Heart left ventricle (tissue), 16 donors: ENCODE data around the gene VIM. TPM values are rescaled to one million over a fixed set of nuclear protein-coding genes. Genes with fewer than 3 reads are reported as not detected.

Experiments
- ATAC-seq, 4 donors: fragments of 200-7000 bp; cut with Tn5 transposase; one replicate each; pipeline ENCODE4 v1.9.1; 2020 to 2022; ENCODE audit warnings: moderate library complexity in 4 of 4, mild to moderate bottlenecking in 3 of 4, moderate number of reproducible peaks in 1 of 4
- DNase-seq, 5 donors: peaks; one replicate each; pipeline ENCODE4 v3.0.0-alpha.2; 2020
- H3K27ac ChIP-seq, 12 donors: fragments of 200-600 bp; sonication (generic) in 4 of 12; one replicate each; pipeline versions ENCODE4 v1.5.0 to v1.8.0; 2016 to 2022; ENCODE audit warnings: mild to moderate bottlenecking in 2 of 12
- H3K27me3 ChIP-seq, 9 donors: fragments of 200-600 bp; sonication (generic) in 2 of 9; one replicate each; pipeline versions ENCODE4 v1.5.1 to v1.8.0; 2016 to 2022; ENCODE audit warnings: mild to moderate bottlenecking in 3 of 9
- H3K36me3 ChIP-seq, 9 donors: fragments of 200-600 bp; sonication (generic) in 2 of 9; one replicate each; pipeline versions ENCODE4 v1.5.0 to v1.8.0; 2018 to 2022; ENCODE audit warnings: mild to moderate bottlenecking in 2 of 9
- H3K4me1 ChIP-seq, 12 donors: fragments of 200-600 bp; sonication (generic) in 4 of 12; one replicate each; pipeline versions ENCODE4 v1.5.0 to v1.8.0; 2016 to 2022; ENCODE audit warnings: mild to moderate bottlenecking in 3 of 12
- H3K4me3 ChIP-seq, 12 donors: fragments of 200-600 bp; sonication (generic) in 4 of 12; one replicate each; pipeline versions ENCODE4 v1.5.0 to v1.8.0; 2017 to 2022; ENCODE audit warnings: mild to moderate bottlenecking in 9 of 12, moderate library complexity in 4 of 12
- H3K9me3 ChIP-seq, 12 donors: fragments of 200-600 bp; sonication (generic) in 4 of 12; one replicate each; pipeline versions ENCODE4 v1.5.0 to v1.8.0; 2016 to 2022; ENCODE audit warnings: mild to moderate bottlenecking in 1 of 12
- POLR2A ChIP-seq, 2 donors: fragments of 450-650 bp; IDR thresholded peaks; one replicate each; pipeline ENCODE4 v1.6.1; 2017; ENCODE audit warnings: antibody characterized with exemption in 2 of 2, mild to moderate bottlenecking in 2 of 2, moderate library complexity in 2 of 2
- WGBS, 4 donors: extraction: QIAGEN DNeasy Blood & Tissue Kit in 2 of 4; methylation state at CpG; one replicate each; pipeline versions ENCODE4 v1.1.5 to v1.1.7; 2013 to 2018; 5-methylcytosine and 5-hydroxymethylcytosine counted together
- intact Hi-C, 10 donors: fragments of 100-400 bp; cut with DNase I; formaldehyde crosslinking; loops; one replicate each; pipeline versions ENCODE4 v1.11.1 to v1.14.2; 2022
- long read RNA-seq, 3 donors: library from polyadenylated mRNA; unstranded; transcript quantifications; one replicate each; pipeline ENCODE4 v2.0.0, GENCODE V29; 2020 to 2021
- polyA plus RNA-seq, 2 donors: library from polyadenylated mRNA; stranded (reverse); fragments of 200-250 nt; gene quantifications; one replicate each; pipeline ENCODE4 v1.2.3, GENCODE V29; 2013
- total RNA-seq, 9 donors: library from RNA; depleted of rRNA in 2 of 9; stranded (reverse); fragments of >200 nt in 2 of 9; fragmentation: NEBNext Ultra II Directional in 3 of 9; extraction: Animal tissue kit (Norgen Biotek cat#: 25700) in 3 of 9; gene quantifications; one replicate each; pipeline versions ENCODE4 v1.1.0 to v1.2.4, GENCODE V29; 2016 to 2023
- TF ChIP-seq, protein P1 (sequence below), 12 donors: fragments of 200-600 bp; sonication (generic) in 4 of 12; IDR thresholded peaks; one replicate each; pipeline versions ENCODE4 v1.5.0 to v1.8.0; 2018 to 2022; ENCODE audit warnings: antibody characterized with exemption in 12 of 12, mild to moderate bottlenecking in 5 of 12
- donor health status: ischemic (EF 13 %, LVEDD 7.1; RV severe dilation, severe dysfunction).
- donor health status: healthy with polysubstance abuse.
- donor health status: DM: no; HTN: yes; CAD: no.
- donor health status: DM: no; HTN: no; CAD: no.
- donor health status: ischemic (EF 25% LVEDD 6.9; RV normal size, moderate dysfunction).
- donor health status: ischemic (EF 25% LVEDD 5.7; RV mildly dilated, moderate dysfunction).
- donor health status: healthy.
- donor health status: DM: yes; HTN: yes; CAD: no.
- donor health status: ischemic (EF 35%, LVEDD 5.7; RV mildly dilated, moderate dysfunction).
- donor health status: nonischemic (EF 11% LVEDD 7.7; RV severe dilation, severe dysfunction).
- donor health status: DM: yes; HTN: yes; CAD: no.
- donor health status: PGD.
- donor health status: ischemic (EF 29% LVEDD 5.4; RV normal size, mild dysfunction).
- donor health status: nonischemic (EF 23%, LVEDD 6.1; RV moderate dilation, normal function).

VIM gene
- total RNA-seq (1,000 to 10,000 TPM in 1 of 9 donors, 100 to 1,000 TPM in 8; 249 to 1,163 (median 387) TPM), polyA plus RNA-seq (100 to 1,000 TPM; 267 to 456 TPM)
- long read RNA-seq, donor 1, transcript VIM-201 (9 exons, 1,868 nt): major isoform, 441 of 461 reads
- long read RNA-seq, donor 1, partial matches to known transcripts: 9 of 461 reads
- long read RNA-seq, donor 1, other reads (novel, unspliced or antisense): 11 of 461 reads
- long read RNA-seq, donor 2, transcript VIM-201 (9 exons, 1,868 nt): major isoform, 1,430 of 1,461 reads
- long read RNA-seq, donor 2, partial matches to known transcripts: 7 of 1,461 reads
- long read RNA-seq, donor 2, other reads (novel, unspliced or antisense): 24 of 1,461 reads
- long read RNA-seq, donor 3, transcript VIM-201 (9 exons, 1,868 nt): major isoform, 273 of 281 reads
- long read RNA-seq, donor 3, partial matches to known transcripts: 5 of 281 reads
- long read RNA-seq, donor 3, other reads (novel, unspliced or antisense): 3 of 281 reads

DNA sequence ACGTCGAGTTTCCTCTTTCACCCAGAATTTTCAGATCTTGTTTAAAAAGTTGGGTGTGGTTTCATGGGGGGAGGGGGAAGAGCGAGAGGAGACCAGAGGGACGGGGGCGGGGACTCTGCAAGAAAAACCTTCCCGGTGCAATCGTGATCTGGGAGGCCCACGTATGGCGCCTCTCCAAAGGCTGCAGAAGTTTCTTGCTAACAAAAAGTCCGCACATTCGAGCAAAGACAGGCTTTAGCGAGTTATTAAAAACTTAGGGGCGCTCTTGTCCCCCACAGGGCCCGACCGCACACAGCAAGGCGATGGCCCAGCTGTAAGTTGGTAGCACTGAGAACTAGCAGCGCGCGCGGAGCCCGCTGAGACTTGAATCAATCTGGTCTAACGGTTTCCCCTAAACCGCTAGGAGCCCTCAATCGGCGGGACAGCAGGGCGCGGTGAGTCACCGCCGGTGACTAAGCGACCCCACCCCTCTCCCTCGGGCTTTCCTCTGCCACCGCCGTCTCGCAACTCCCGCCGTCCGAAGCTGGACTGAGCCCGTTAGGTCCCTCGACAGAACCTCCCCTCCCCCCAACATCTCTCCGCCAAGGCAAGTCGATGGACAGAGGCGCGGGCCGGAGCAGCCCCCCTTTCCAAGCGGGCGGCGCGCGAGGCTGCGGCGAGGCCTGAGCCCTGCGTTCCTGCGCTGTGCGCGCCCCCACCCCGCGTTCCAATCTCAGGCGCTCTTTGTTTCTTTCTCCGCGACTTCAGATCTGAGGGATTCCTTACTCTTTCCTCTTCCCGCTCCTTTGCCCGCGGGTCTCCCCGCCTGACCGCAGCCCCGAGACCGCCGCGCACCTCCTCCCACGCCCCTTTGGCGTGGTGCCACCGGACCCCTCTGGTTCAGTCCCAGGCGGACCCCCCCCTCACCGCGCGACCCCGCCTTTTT, at the start of gene VIM:
Gene VIM (plus strand): TSS at position 151 of the 925 bp plus-strand sequence. CDS start 1,182 bp downstream, outside the sequence.
- Histone ChIP-seq H3K4me3 (peak within 1 kb of the TSS; percentile 64 to 99 (median 91)), H3K27me3 (peaks cover 0 to 17% (median 0%) of the 10 kb centered on the region in 9 donors), H3K36me3 (peaks cover 0 to 39% (median 28%) of the 10 kb centered on the region in 9 donors), H3K9me3 (no peaks in the 10 kb centered on the region), H3K27ac (peak within 1 kb of the TSS; percentile 96 to 100 (median 98)), H3K4me1 (peaks cover 0 to 52% (median 30%) of the 10 kb centered on the region in 12 donors)
- intact Hi-C loops: loop anchor here in 5 of 10 donors (2.0 to 5.0 kb wide), 3 partner anchors 28 to 226 kb away; partner anchors contain the start of gene TRDMT1 (in 4 of the 5)
- ATAC-seq (peak; percentile 49 to 83 (median 80)), DNase-seq (peak; percentile 89 to 94 (median 92))
- 1 to 2% (median 1%) methylated on average over 60 to 77 of the region's 77 CpGs for WGBS, 4 donors
- TF ChIP-seq POLR2A (IDR thresholded peaks at IDR 0.05): peak in 1 of 2 donors; percentile 67
- TF ChIP-seq, protein P1, sequence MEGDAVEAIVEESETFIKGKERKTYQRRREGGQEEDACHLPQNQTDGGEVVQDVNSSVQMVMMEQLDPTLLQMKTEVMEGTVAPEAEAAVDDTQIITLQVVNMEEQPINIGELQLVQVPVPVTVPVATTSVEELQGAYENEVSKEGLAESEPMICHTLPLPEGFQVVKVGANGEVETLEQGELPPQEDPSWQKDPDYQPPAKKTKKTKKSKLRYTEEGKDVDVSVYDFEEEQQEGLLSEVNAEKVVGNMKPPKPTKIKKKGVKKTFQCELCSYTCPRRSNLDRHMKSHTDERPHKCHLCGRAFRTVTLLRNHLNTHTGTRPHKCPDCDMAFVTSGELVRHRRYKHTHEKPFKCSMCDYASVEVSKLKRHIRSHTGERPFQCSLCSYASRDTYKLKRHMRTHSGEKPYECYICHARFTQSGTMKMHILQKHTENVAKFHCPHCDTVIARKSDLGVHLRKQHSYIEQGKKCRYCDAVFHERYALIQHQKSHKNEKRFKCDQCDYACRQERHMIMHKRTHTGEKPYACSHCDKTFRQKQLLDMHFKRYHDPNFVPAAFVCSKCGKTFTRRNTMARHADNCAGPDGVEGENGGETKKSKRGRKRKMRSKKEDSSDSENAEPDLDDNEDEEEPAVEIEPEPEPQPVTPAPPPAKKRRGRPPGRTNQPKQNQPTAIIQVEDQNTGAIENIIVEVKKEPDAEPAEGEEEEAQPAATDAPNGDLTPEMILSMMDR (IDR thresholded peaks at IDR 0.05): peak in 4 of 12 donors; percentile 4 to 13 (median 9)

DNA sequence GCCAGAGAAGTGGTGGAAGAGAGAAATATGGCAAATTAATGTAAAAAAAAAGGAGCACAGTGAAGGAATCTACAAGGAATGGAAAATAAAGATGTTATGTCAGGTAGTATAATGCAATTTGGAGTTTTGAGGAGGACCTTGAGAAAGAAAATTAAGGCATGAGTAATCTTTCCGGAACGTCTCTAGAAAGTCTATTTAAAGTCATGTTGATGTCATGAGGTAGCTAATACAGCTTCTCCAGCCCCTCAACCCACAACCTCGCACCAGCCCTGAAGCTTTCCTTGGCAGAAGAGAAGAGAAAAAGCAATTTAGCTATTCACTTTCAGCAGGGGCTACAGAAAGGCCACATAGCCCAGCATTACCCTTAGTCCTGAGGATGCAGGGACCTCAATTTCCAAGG, 49.0 kb upstream of the VIM start:
- no peak overlapping the region for H3K4me3 ChIP-seq
- no peaks in the 10 kb centered on the region for H3K27me3 ChIP-seq
- ATAC-seq (no peak), DNase-seq (no peak)
- no peak for TF ChIP-seq POLR2A (IDR thresholded peaks at IDR 0.05)
- TF ChIP-seq, protein P1 (IDR thresholded peaks at IDR 0.05): no peak
- no peak overlapping the region for H3K27ac ChIP-seq
- peaks cover 0 to 13% (median 0%) of the 10 kb centered on the region in 12 donors for H3K4me1 ChIP-seq
- WGBS, 4 donors: 67 to 77% (median 72%) methylated on average over 3 of the region's 3 CpGs
- intact Hi-C loops: no loop called here
- no peaks in the 10 kb centered on the region for H3K9me3 ChIP-seq
- H3K36me3 ChIP-seq: no peaks in the 10 kb centered on the region

DNA sequence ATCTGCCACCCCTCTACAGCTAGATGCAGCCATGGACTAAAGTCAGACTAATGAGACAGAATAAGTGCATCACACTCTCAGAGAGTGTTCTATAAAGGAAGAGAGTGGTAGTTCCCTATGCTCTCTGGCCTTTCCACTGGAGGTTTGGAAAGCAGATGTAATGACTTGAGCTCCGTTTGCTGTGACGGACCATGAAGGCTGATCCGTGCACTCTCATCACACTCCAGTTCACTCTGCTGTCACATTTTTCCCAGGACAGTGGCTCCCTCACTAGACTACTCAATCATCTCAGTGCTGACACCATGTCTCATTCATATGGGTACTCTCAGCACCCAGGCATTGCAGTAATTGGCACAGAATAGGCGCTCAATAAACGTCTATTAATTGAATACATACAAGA, 46.9 kb upstream of the VIM start:
- TF ChIP-seq, protein P1 (IDR thresholded peaks at IDR 0.05): no peak
- TF ChIP-seq POLR2A (IDR thresholded peaks at IDR 0.05): no peak
- whole genome bisulfite sequencing, 4 donors: 80 to 96% (median 93%) methylated on average over 5 of the region's 5 CpGs

More for the DNA sequence above, 46.9 kb upstream of the VIM start:
- Histone ChIP-seq H3K27me3 (no peaks in the 10 kb centered on the region), H3K9me3 (no peaks in the 10 kb centered on the region), H3K4me3 (no peak overlapping the region), H3K27ac (no peak overlapping the region), H3K36me3 (no peaks in the 10 kb centered on the region), H3K4me1 (peaks cover 0 to 1% (median 0%) of the 10 kb centered on the region in 12 donors)
- intact Hi-C loops: loop anchor here in 1 of 10 donors (5.0 kb wide), 1 partner anchor 46 kb away; the partner anchor contains the start of gene VIM
- no peak for DNase-seq
- ATAC-seq: no peak
